GM21423 (cell line): ENCODE results near the gene BET1.

ENCODE experiments used
- ATAC-seq: cut with Tn5 transposase; IDR thresholded peaks from one replicate; pipeline ENCODE4 v1.9.1; 2021; ENCODE audit warnings: mild to moderate bottlenecking, moderate library complexity; ENCODE audit not compliant: unreplicated experiment

The BET1 gene

GRCh38 chr7:93960986-93961385 is 43.2 kb downstream of the BET1 start:
- no peak for ATAC-seq

- no peak for ATAC-seq
Observed at GRCh38 chr7:93958651-93959050, 45.5 kb downstream of the BET1 start.

- no peak for ATAC-seq
Observed at GRCh38 chr7:93958216-93958615, 45.9 kb downstream of the BET1 start.

GRCh38 chr7:93957767-93958166 is 46.4 kb downstream of the BET1 start:
- ATAC-seq = no peak

- peak; percentile 62 for ATAC-seq
Observed at GRCh38 chr7:93955304-93955703, 48.9 kb downstream of the BET1 start.

GRCh38 chr7:93949423-93949822 is 54.7 kb downstream of the BET1 start:
- ATAC-seq = no peak

- ATAC-seq = no peak
Observed at GRCh38 chr7:93948873-93949272, 55.3 kb downstream of the BET1 start.

GRCh38 chr7:93948106-93948505 is 56.0 kb downstream of the BET1 start:
- ATAC-seq = no peak

- no peak for ATAC-seq
Observed at GRCh38 chr7:93945756-93946535, 58.2 kb downstream of the BET1 start.

GRCh38 chr7:93945083-93945482 is 59.1 kb downstream of the BET1 start:
- no peak for ATAC-seq

GRCh38 chr7:93944673-93945072 is 59.5 kb downstream of the BET1 start:
- no peak for ATAC-seq

- no peak for ATAC-seq
Observed at GRCh38 chr7:93943816-93944540, 60.2 kb downstream of the BET1 start.
